ENCODE measurements around the gene ZNF536.
"Not testable (repeated sequence)": the region's sequence is repeated elsewhere in the genome, so short reads cannot be mapped to it uniquely, and the experiment has no call there.

ZNF536 gene

DNA sequence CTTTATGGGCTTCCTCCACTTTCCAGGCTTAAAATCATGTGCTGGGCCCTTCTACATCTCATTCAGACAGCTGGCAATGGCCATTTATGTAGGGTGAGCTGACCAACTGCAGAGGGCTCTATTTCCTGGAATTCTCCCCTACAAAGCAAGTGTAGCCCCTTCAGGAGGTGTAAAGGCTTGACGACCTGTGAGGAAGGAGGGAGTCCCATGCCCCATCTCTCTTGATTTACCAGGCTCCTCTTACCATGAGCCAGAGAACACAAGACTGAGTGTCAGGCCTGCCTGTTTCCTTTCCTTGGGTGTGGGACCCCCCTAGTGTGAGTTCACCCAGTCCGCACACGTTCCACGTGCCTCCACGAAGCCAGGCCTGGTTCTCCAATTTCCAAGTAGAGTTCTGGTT, 16.6 kb downstream of the ZNF536 start:
- no peak for DNase-seq (ENCODE audit: low spot score)

DNA sequence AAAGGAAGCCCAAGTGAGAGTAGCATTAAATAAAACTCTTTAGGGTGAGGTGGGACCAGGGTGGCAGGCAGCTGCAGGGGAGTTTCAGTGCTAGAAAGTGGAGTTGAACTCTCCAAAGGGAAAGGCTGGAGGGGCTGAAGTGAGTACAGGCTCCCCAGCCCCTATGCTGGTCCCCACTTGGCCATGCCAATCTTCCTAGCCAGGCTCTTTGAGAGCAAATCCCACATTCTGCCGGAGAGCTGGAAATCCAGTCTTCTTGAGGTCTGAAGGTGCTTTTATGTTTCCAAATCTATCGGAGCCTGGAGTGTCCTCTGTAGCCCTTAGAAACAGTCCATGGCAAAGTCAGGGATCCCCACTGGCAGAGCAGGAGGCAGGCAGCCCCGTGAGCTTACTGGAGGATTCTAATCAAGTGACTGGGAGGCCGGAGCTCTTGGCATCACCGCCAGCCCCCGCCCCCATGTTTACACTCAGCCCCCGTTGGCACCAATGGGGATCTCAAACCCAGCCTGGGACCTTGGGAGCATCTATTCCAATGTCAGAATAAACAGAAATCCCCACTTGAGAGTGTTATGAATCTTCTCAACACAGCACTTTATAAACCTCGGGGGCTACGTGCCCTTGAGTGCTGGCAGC, 18.3 kb downstream of the ZNF536 start:
- DNase-seq (ENCODE audit: low spot score), result no peak

DNA sequence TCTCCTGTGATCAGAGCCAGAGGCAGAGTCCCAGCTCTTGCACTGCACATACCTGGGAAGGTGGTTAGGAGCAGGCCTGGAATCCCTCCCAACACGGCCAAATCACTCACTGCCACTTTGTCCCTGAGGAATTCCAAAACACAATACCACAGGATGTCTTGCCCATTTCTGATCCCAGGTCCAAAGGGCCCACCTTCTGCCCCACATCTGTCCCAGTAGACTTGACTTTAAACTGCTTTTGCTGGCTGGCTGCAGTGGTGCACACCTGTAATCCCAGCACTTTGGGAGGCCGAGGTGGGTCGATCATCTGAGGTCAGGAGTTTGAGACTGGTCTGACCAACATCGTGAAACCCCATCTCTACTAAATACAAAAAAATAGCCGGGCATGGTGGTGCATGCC, 18.9 kb downstream of the ZNF536 start:
- DNase-seq (ENCODE audit: low spot score), result no peak

DNA sequence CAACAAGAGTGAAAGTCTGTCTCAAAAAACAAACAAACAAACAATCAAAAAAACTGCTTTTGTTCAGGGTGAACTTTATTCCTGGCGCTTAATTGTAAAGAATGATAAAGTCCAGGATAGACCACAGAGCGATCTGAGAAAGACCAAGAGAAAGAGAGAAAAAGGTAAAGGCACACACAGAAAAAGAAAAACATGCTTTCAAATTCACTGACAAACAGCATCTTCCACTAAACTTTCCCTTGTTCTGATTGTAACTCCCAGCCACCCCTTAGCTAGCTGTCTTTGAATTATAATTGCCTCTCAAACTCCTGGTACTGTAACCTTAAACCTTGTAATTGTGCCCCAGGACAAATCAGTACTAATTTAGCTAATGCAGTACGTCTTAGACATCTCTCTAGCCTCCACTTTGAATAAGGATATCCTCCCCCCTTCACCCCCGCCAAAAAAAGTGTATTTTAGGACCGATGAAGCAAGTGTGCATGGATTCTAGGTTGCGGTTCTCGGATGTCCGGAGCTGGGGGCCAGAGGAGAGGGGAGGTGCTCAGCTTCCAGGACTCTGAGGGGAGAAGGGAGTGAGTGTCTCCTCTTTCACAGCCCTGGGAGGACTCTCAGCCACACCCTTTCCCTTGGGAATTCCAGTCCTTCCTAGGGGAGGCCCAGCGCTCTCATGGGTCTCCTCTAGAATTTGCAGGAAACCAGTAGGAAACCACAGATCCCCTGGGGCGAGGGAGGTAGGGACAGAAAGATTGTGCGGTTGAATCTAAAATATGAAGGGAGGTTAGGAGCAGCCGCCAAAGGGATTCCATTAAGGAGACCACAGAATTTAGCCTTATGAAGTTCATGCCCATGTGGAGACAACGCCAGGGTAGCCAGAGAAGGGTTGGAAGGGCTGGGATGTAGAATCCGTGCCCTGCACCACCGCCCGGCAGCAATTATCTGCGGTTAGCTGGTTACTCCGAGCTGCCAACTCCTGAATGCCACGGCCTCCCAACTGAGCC, 19.7 kb downstream of the ZNF536 start:
- no peak for DNase-seq (ENCODE audit: low spot score)

DNA sequence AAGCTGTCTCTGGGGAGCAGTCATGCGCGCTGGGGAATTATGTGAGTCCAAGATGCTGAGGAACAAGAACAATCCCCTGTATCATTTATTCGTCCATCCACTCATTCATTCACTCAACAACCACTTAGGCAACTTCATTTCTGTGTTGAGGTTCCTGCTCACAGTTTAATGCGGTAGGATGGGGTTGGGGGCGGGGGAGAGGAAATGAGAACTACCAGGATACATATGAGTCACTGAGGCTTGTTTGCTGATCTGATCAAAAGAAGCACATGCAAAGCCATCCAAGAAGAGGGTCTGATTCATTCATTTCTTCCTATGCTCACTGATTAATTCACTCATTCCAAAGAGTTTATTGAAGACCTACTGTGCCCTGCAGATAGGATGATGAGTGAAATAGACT, 20.9 kb downstream of the ZNF536 start:
- DNase-seq (ENCODE audit: low spot score), result no peak

DNA sequence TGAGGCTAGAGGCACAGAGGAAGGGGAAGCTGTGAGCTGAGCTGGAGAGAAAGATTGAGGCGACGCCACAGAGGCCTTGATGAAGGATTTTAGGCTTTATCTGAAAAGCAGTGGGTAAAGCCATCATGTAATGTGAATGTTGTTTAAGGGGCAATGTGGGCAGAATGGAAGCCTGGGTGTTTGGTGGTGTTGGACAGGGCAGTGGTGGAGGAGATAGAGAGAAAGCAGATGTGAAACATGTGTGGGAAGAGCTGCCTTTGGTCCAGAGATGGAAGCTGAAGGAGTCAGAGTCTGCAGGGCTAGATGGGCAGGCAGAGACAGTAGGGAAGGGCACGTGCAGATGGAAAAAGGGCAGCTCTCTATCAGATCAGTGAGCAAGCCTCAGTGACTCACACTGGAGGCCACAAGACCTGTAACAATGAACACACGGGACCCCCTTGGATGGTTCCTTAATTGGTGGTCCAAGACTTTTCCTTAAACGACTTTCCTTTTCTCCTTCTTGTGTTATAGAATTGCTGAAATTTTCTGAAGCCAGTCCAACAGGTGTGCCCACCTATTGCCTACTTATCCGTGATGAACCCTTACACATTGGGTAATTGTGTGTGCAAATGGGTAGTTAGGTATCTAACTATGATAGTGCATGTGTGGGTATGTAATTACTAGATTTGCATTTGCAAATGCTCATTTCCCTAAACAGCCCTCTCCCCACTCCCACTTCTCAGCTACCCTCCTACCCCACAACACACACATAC, 21.7 kb downstream of the ZNF536 start:
- DNase-seq (ENCODE audit: low spot score), result no peak

DNA sequence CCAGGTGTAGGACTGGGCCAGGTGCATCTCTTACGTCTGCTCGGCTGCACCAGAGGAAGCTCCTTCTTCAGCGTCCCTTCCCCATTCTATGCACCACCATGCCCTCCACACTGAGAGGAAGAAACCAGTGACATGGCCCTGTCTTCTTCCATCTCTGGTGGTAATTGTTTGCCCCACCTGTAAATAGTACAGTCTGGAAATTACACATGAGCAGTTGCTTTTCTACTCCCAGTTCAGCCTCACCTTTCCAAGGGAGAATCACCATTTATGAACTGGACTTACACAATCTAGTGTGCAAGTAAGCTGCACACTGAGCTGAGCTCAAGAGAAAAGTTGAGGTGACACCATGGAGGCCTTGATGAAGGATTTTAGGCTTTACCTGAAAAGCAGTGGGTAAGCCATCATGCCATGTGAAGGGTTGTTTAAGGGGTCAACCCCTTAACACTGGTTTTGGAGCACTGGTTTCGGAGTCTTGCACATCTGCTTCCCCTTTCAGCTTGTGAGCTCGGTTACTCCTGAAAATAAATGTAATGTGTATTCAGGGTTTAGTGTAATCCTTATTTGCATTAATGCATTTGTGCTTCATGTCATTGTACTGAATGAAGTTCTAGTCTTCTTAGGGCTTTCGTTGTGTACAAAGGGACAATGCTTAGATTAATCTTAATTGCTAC, 22.4 kb downstream of the ZNF536 start:
- no peak for DNase-seq (ENCODE audit: low spot score)

DNA sequence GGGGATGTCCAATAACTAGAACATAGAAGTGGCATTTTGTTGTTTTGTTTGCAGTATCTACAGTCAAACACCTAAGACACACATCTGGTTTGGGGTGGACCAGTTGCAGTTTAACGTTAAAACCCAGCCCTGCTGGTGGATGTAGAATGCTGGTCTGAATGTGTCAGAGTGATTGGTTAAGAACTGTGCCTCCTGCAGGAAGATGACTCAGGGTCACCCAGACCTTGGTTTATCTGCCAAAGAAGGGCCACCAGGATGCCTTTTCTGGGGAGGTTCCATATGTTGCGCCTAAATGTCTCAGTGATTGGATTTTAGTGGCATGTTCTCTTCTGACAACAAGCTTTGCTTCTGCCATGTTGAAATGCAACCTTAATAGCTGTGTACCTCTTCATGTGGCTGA, 23.1 kb downstream of the ZNF536 start:
- DNase-seq (ENCODE audit: low spot score), result no peak

DNA sequence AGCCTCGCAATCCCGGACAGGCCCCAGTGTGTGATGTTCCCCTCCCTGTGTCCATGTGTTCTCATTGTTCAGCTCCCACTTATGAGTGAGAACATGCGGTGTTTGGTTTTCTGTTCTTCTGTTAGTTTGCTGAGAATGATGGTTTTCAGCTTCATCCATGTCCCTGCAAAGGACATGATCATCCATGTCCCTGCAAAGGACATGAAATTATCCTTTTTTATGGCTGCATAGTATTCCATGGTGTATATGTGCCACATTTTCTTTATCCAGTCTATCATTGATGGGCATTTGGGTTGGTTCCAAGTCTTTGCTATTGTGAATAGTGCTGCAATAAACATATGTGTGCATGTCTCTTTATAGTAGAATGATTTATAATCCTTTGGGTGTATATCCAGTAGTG, 26.4 kb downstream of the ZNF536 start:
- DNase-seq (ENCODE audit: low spot score), result not testable (repeated sequence)

DNA sequence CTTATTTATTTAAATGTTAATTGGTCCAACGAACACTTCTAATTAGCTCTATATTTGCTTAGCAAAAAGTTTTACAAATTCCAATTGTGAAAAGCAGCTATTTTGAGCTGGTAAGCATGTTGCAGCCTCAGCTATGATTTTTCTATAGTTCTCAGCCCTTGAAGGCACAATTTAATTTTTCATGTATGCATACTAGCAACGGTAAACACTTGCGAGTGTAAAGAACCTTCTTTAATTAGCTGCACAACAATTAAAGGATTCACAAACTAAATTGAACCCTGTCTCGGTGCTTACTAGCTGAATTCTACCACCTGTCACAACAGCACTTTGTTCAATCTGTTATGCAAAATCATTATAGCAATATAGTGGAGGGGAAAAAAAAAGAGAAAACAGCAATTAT, 29.8 kb downstream of the ZNF536 start:
- DNase-seq (ENCODE audit: low spot score), result no peak

DNA sequence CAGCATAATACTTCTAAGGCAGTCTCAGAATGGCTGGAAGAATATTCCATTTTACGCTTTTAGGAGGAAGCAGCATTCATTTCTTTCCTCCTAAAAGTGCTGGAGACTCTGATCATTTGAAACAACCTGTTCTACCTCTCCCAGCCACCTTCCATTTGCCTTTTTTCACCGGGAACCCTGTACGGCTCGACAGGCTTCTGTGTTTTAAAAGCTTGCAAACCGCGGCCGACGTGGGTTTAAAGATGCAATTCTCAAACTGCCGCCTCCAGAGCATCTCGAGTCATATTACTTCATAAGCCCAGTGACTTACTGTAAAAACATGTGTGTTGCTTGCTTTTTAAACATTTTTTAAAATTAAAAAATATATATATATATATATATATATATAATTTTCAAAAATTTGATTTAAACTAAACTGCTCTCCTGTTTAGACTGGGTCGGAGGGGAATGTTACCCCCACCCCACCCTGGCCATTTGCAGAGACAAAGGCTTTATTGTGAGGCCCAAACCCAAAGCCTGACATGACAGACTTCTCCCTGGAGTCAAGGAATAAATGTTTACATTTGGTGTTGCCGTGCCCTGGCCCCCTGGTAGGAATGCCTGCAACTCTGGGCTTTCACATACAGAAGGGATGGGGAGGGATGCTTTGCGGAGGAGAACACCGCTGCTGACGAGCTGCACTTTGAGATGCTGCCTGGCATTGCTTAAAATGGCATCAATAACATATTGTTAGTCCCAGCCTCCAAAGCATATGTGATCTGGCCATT, 30.4 kb downstream of the ZNF536 start:
- DNase-seq (ENCODE audit: low spot score), result no peak

DNA sequence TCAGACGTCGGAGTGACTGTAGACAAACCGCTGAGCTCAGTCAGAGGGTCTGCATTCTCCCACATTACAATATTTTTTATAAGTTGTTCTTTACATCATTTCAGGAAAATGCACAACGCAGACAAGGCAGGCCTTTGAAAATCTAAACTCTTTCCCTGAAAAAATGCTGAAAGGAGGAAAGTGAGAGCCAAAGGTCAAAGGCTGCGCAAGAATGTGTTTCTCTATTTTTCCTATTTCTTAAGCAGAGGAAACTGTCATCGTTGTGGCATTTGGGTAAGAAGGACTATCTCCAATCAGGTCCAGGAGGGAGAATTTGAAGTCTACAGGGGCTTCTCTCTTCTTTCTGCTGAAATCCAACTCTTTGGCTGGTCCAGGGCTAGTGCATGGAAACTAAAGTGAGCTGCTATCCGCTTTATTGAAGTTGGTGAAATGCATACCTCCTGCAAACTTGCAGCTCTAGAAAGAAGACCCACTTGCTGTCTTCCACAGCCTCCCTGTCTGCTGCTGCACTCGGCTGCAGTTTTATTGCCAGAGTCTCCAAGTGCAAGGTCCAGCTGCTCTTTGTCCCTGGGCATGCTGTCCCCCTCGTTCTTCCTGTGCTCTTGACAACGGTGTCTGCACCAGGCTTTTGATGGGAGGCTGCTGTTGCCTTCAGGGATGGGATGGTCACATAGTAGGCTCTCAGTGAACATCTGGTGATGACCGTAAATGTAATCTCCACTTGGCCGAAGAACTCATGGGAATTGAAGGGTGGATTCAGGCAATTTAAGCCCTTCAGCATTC, 31.2 kb downstream of the ZNF536 start:
- no peak for DNase-seq (ENCODE audit: low spot score)

DNA sequence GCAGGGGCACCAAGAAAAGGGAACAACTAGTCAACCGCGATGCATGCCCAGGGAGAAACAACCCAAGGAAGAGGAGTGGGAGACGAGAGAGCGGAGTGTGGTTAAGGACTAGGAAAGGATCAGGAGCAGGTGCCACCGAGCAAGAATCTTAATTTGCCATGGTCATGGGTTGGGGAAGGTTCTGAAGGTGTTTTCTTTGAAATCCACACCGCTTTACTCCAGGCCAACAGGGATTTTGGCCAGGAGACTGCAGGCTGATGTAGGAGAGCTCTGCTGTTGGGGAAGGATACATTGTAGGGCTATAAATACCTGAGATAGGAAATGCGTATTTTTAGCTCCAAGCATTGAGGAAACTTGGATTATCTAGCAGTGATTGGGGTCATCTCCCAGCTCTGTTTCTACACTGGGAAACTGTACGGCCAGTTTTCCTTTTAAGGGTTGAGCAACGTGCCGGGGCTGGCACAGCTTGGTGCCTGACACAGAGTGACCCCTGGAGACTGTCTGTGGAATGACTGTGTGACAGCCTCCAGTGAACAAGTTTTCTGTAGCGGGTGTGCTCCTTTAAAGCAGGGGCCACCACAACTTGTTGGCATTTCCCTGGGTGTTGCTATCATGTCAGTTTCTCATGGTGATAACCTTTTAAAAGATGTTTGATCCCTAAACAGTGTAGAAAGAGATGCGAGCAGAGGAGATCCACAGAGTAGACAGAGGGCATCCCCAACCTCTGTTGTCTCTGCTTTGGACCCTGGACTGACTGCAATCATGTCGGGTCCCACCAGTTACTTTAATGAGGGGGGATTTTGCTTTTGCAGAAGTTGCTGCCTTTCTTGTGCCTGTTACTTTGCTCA, 34.3 kb downstream of the ZNF536 start:
- DNase-seq (ENCODE audit: low spot score), result no peak

DNA sequence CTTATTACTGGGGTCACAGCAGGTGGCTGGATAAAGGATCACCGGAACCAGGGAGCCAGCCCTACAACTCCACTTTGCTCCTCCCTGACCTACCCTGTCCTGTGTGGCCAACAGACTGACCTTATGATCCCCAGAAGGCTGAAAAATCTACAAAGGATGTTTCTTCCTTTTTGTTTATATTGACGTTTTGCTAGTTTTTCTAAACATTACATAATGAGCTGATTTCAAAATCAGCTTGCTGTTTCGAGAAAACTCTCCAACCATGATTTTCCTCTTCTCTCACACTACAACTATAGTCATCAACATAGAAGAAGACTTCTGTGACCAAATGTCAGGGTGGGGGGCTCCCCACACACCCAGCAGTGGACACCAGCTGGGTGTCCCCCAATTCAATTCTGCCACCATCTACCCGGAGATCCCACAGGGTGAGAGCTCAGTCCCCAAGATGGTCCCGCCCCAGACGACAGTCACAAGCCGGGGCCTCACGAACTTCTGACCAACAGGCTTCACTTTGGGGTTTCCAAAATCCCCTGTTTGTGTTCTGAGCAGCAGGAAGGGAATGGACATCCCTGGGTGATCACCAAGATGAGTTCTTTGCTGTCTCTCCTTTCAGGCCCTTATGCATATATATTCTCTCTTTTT, 35.0 kb downstream of the ZNF536 start:
- no peak for DNase-seq (ENCODE audit: low spot score)

DNA sequence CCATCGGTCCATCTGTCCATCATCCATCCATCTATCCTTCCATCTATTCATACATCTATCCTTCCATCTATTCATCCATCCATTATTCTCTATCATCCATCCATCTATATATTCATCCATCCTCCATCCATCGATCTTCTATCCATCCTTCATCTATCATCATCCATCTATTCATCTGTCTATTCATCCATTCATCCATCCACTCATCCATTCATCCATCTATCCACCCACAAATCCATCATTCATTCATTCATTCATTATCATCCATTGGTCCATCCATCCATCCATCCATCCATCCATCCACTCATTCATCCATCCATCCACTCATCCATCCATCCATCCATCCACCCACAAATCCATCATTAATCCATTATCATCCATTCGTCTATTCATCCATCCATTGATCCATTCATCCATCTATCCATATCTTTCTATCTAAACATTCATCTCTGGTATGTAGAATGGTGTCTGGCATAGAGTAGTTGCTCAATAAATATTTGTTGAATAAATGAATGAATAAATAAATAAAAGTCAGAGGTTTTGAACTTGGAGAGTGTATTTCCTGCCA, 36.6 kb downstream of the ZNF536 start:
- no peak for DNase-seq (ENCODE audit: low spot score)

DNA sequence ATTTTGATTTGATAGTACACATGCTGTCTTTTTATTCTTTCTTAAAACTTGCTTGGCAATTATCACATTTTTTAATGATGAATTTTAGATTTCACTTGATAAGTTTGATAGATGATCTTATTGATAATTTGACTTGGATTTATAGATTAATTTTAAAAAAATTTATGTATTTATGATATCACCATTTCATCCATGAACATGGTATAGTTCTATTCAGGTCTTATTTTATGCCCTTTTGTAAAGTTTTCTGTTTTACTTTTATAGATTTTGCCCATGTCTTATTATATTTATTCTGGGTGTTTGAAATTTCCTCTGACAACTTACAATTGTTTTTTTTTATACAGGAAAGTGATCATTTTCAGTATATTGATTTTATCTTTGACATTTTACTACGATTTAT, 39.5 kb downstream of the ZNF536 start:
- no peak for DNase-seq (ENCODE audit: low spot score)

DNA sequence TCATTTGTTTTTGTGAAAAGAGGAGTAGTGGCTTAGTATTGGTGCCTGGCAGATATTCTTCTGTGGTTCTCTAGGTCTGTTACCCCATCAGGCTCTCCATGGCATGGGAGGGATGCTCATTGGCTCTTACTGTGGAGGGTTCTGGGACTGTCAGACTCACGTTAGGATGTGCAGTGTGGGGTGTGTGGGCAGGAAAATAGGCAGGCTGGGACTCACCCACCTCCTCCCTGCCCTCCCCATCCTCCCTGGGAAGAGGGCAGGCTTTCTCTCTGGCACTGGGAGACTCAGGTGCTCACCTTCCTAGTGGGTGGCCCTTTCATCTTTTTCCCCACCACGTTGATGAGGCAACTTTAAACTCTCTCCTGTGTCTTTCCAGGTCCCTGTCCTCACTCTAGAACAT, 44.2 kb downstream of the ZNF536 start:
- DNase-seq (ENCODE audit: low spot score), result no peak

DNA sequence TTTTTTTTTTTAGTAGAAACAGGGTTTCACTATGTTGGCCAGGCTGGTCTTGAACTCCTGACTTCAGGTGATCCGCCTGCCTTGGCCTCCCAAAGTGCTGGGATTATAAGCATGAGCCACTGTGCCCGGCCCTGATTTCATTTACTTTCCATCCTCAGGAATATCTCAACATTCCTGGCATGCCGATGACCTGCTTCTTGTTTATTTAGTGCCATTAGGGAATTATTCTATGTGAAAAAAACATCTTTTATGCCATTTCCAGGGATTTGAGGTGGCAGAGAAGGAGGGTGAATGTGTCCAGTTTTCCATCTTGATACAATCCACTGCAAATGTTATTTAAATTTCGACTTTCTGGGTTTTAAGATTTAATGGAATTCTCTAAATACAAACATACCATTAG, 45.0 kb downstream of the ZNF536 start:
- not testable (repeated sequence) for DNase-seq (ENCODE audit: low spot score)
